Vagina (tissue), 2 donors: ENCODE measurements around the gene NXF3. TPM values are rescaled to one million over a fixed set of nuclear protein-coding genes. Genes with fewer than 3 reads are reported as not detected.
"Not testable (repeated sequence)": the region's sequence is repeated elsewhere in the genome, so short reads cannot be mapped to it uniquely, and the experiment has no call there.

ENCODE experiments used
- DNase-seq, 2 donors: peaks; one replicate each; pipeline ENCODE4 v3.0.0-alpha.2; 2017; ENCODE audit errors: extremely low spot score in 2 of 2
- H3K27ac ChIP-seq: fragments of 200-600 bp; sonication (generic); one replicate; pipeline ENCODE4 v1.5.1; 2019
- H3K27me3 ChIP-seq: fragments of 200-600 bp; sonication (generic); one replicate; pipeline ENCODE4 v1.5.1; 2019
- H3K36me3 ChIP-seq, 2 donors: fragments of 200-600 bp; sonication (generic); one replicate each; pipeline ENCODE4 v1.5.1; 2017 to 2019
- H3K4me1 ChIP-seq: fragments of 200-600 bp; sonication (generic); one replicate; pipeline ENCODE4 v1.5.1; 2019
- H3K4me3 ChIP-seq, 2 donors: fragments of 200-600 bp; sonication (generic); 1 replicate in 1 of 2; 2 replicates in 1 of 2; pipeline ENCODE4 v1.5.1; 2016 to 2019
- H3K9me3 ChIP-seq: fragments of 200-600 bp; sonication (generic); one replicate; pipeline ENCODE4 v1.5.1; 2019
- POLR2A ChIP-seq, 2 donors: fragments of 450-650 bp; IDR thresholded peaks; one replicate each; pipeline ENCODE4 v1.6.1; 2017; ENCODE audit warnings: antibody characterized with exemption in 2 of 2, mild to moderate bottlenecking in 2 of 2, moderate library complexity in 2 of 2
- POLR2AphosphoS5 ChIP-seq, 2 donors: sonication (generic); formaldehyde crosslinking; IDR thresholded peaks; one replicate each; pipeline ENCODE4 v1.9.0; 2017; ENCODE audit warnings: antibody characterized with exemption in 2 of 2, mild to moderate bottlenecking in 2 of 2, low read depth in 1 of 2; ENCODE audit not compliant: insufficient read depth in 1 of 2
- intact Hi-C: fragments of 100-400 bp; cut with DNase I; formaldehyde crosslinking; loops from one replicate; pipeline ENCODE4 v1.15.1; 2023
- total RNA-seq: library from RNA; depleted of rRNA; stranded (reverse); fragments of >200 nt; gene quantifications from one replicate; pipeline ENCODE4 v1.2.3, GENCODE V29; 2016
- TF ChIP-seq, protein P1 (sequence below), 3 experiments: fragments of 450-650 bp in 2 of 3; fragments of 200-600 bp in 1 of 3; sonication (generic) in 1 of 3; IDR thresholded peaks; one replicate each; pipeline ENCODE4 v1.5.1; 2017 to 2019; ENCODE audit warnings: antibody characterized with exemption in 3 of 3, mild to moderate bottlenecking in 2 of 3, moderate library complexity in 2 of 3

NXF3 gene, protein sequence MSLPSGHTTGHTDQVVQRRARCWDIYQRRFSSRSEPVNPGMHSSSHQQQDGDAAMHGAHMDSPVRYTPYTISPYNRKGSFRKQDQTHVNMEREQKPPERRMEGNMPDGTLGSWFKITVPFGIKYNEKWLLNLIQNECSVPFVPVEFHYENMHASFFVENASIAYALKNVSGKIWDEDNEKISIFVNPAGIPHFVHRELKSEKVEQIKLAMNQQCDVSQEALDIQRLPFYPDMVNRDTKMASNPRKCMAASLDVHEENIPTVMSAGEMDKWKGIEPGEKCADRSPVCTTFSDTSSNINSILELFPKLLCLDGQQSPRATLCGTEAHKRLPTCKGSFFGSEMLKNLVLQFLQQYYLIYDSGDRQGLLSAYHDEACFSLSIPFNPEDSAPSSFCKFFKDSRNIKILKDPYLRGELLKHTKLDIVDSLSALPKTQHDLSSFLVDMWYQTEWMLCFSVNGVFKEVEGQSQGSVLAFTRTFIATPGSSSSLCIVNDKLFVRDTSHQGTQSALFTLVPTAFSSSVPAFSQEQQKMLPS
- total RNA-seq = not detected

DNA sequence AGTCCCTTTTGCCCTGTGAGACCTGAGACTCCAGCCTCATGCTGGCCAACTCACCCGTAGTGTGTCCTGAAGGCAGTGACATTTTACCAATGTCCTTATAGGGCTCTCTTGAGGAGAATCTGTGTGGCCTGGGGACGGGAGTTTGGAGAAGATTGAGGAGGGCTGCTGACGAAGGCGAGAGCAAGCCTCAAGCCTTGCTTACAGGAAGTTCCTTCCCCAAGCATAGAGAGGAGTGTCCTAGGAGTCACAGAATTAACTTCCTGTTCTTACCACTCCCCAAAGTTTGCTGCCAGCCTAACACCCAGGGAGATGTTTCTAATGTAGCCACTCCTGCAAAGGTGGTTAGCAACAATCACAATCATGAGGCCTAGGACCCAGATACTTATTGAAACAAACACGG is at the start of gene NXF3:
TSS of gene NXF3 (minus strand) at position 202 of the 400 bp plus-strand sequence. CDS start at position 82, 120 bp downstream.
- DNase-seq = no peak
- Histone ChIP-seq H3K4me1 (no peaks in the 10 kb centered on the region), H3K4me3 (no peak within 1 kb of the TSS), H3K9me3 (no peaks in the 10 kb centered on the region), H3K27me3 (no peaks in the 10 kb centered on the region), H3K27ac (no peak within 1 kb of the TSS), H3K36me3 (no peaks in the 10 kb centered on the region)
- intact Hi-C loops = no loop called here
- TF ChIP-seq, protein P1, sequence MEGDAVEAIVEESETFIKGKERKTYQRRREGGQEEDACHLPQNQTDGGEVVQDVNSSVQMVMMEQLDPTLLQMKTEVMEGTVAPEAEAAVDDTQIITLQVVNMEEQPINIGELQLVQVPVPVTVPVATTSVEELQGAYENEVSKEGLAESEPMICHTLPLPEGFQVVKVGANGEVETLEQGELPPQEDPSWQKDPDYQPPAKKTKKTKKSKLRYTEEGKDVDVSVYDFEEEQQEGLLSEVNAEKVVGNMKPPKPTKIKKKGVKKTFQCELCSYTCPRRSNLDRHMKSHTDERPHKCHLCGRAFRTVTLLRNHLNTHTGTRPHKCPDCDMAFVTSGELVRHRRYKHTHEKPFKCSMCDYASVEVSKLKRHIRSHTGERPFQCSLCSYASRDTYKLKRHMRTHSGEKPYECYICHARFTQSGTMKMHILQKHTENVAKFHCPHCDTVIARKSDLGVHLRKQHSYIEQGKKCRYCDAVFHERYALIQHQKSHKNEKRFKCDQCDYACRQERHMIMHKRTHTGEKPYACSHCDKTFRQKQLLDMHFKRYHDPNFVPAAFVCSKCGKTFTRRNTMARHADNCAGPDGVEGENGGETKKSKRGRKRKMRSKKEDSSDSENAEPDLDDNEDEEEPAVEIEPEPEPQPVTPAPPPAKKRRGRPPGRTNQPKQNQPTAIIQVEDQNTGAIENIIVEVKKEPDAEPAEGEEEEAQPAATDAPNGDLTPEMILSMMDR (IDR thresholded peaks at IDR 0.05) = no peak
- TF ChIP-seq POLR2A (IDR thresholded peaks at IDR 0.05) (no peak), POLR2AphosphoS5 (IDR thresholded peaks at IDR 0.05; ENCODE audit: insufficient read depth in 1 of 2, low read depth in 1 of 2) (no peak)

DNA sequence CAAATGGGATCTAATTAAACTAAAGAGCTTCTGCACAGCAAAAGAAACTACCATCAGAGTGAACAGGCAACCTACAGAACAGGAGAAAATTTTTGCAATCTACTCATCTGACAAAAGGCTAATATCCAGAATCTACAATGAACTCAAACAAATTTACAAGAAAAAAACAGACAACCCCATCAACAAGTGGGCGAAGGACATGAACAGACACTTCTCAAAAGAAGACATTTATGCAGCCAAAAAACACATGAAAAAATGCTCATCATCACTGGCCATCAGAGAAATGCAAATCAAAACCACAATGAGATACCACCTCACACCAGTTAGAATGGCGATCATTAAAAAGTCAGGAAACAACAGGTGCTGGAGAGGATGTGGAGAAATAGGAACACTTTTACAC is 43.6 kb upstream of the NXF3 start:
- DNase-seq, H3K4me3 ChIP-seq, H3K4me1 ChIP-seq, intact Hi-C loops, H3K9me3 ChIP-seq, H3K27me3 ChIP-seq, H3K36me3 ChIP-seq, H3K27ac ChIP-seq: not testable (repeated sequence)

- no peaks in the 10 kb centered on the region for H3K27me3 ChIP-seq
- no peak for DNase-seq
- TF ChIP-seq, protein P1 (IDR thresholded peaks at IDR 0.05) = no peak
- TF ChIP-seq POLR2AphosphoS5 (IDR thresholded peaks at IDR 0.05; ENCODE audit: insufficient read depth in 1 of 2, low read depth in 1 of 2) (no peak), POLR2A (IDR thresholded peaks at IDR 0.05) (no peak)
- H3K4me1 ChIP-seq = no peaks in the 10 kb centered on the region
- no peaks in the 10 kb centered on the region for H3K36me3 ChIP-seq
- intact Hi-C loops = no loop called here
- no peak overlapping the region for H3K4me3 ChIP-seq
- no peak overlapping the region for H3K27ac ChIP-seq
- no peaks in the 10 kb centered on the region for H3K9me3 ChIP-seq
These were observed 31.3 kb upstream of the NXF3 start for GRCh38 chrX:103124284-103124683.

GRCh38 chrX:103120748-103121147 is 27.8 kb upstream of the NXF3 start:
- Histone ChIP-seq H3K27me3 (no peaks in the 10 kb centered on the region), H3K4me1 (no peaks in the 10 kb centered on the region), H3K9me3 (no peaks in the 10 kb centered on the region), H3K27ac (no peak overlapping the region), H3K4me3 (no peak overlapping the region), H3K36me3 (no peaks in the 10 kb centered on the region)
- no peak for DNase-seq
- intact Hi-C loops = no loop called here
- no peak for TF ChIP-seq POLR2AphosphoS5 (IDR thresholded peaks at IDR 0.05; ENCODE audit: insufficient read depth in 1 of 2, low read depth in 1 of 2)

DNA sequence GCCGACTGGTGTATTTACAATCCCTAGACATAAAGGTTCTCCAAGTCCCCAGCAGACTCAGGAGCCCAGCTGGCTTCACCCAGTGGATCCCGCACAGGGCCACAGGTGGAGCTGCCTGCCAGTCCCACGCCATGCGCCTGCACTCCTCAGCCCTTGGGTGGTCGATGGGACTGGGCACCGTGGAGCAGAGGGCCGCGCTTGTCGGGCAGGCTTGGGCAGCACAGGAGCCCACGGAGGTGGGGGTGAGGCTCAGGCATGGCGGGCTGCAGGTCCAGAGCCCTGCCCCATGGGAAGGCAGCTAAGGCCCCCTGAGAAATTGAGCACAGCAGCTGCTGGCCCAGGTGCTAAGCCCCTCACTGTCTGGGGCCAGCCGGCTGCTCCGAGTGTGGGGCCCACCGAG is 24.0 kb upstream of the NXF3 start:
- intact Hi-C loops, DNase-seq, H3K27ac ChIP-seq: not testable (repeated sequence)

DNA sequence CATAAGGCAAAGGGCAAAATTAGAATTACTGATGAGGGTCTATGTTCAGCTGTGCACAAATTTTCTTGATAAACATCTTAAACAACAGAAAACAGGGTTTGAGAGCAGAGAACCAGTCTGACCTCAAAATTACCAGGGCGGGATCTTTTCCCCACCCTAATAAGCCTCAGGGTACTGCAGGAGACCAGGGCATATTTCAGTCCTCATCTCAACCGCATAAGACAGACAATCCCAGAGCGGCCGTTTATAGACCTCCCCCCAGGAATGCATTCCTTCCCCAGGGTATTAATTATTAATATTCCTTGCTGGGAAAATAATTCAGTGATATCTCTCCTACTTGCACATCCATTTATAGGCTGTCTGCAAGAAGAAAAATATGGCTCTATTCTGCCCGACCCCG is 16.6 kb upstream of the NXF3 start:
- H3K27me3 ChIP-seq, H3K27ac ChIP-seq, H3K9me3 ChIP-seq, intact Hi-C loops, DNase-seq, H3K4me3 ChIP-seq, H3K36me3 ChIP-seq, H3K4me1 ChIP-seq: not testable (repeated sequence)

More for the DNA sequence above, 24.0 kb upstream of the NXF3 start:
- H3K9me3 ChIP-seq, H3K27me3 ChIP-seq, H3K4me3 ChIP-seq, H3K36me3 ChIP-seq, H3K4me1 ChIP-seq: not testable (repeated sequence)

- H3K27ac ChIP-seq = no peak overlapping the region
- H3K4me1 ChIP-seq = no peaks in the 10 kb centered on the region
- intact Hi-C loops = no loop called here
- no peaks in the 10 kb centered on the region for H3K27me3 ChIP-seq
- peaks cover 7% of the 10 kb centered on the region for H3K9me3 ChIP-seq
- TF ChIP-seq, protein P1 (IDR thresholded peaks at IDR 0.05) = no peak
- no peak for TF ChIP-seq POLR2AphosphoS5 (IDR thresholded peaks at IDR 0.05; ENCODE audit: insufficient read depth in 1 of 2, low read depth in 1 of 2)
- no peak for TF ChIP-seq POLR2A (IDR thresholded peaks at IDR 0.05)
- DNase-seq = no peak
- no peak overlapping the region for H3K4me3 ChIP-seq
- no peaks in the 10 kb centered on the region for H3K36me3 ChIP-seq
These were observed 14.9 kb upstream of the NXF3 start for GRCh38 chrX:103107836-103108235.

- H3K27me3 ChIP-seq, H3K36me3 ChIP-seq, intact Hi-C loops, H3K4me1 ChIP-seq, H3K4me3 ChIP-seq, DNase-seq, H3K27ac ChIP-seq, H3K9me3 ChIP-seq: not testable (repeated sequence)
These were observed 14.3 kb upstream of the NXF3 start for GRCh38 chrX:103107227-103107737.

- H3K4me3 ChIP-seq, H3K9me3 ChIP-seq, H3K27ac ChIP-seq, H3K27me3 ChIP-seq, intact Hi-C loops, H3K36me3 ChIP-seq, DNase-seq, H3K4me1 ChIP-seq: not testable (repeated sequence)
These were observed 11.4 kb upstream of the NXF3 start for GRCh38 chrX:103104370-103104769.

DNA sequence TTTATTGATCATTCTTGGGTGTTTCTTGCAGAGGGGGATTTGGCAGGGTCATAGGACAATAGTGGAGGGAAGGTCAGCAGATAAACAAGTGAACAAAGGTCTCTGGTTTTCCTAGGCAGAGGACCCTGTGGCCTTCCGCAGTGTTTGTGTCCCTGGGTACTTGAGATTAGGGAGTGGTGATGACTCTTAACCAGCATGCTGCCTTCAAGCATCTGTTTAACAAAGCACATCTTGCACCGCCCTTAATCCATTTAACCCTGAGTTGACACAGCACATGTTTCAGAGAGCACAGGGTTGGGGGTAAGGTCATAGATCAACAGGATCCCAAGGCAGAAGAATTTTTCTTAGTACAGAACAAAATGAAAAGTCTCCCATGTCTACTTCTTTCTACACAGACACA is 10.9 kb upstream of the NXF3 start:
- H3K4me3 ChIP-seq, H3K9me3 ChIP-seq, DNase-seq, H3K36me3 ChIP-seq, H3K27ac ChIP-seq, intact Hi-C loops, H3K4me1 ChIP-seq, H3K27me3 ChIP-seq: not testable (repeated sequence)
